Activated CD4-positive, alpha-beta memory T cell treated with anti-CD3 and anti-CD28 coated beads, Interleukin-2, amount 10 ng/mL, durations not matched to agents 7 days and 5 days (primary cell): Measurements from ENCODE around the gene ROR2. TPM values are rescaled to one million over a fixed set of nuclear protein-coding genes. Genes with fewer than 3 reads are reported as not detected.

Source experiments
- CTCF ChIA-PET: fragments of 350-600 bp; sonication (Branson Sonifier 250); formaldehyde crosslinking; loops from one replicate; lab custom pipeline; 2021; ENCODE audit warnings: antibody characterized with exemption, inconsistent platforms; lab: Charles Lee
- POLR2A ChIA-PET: fragments of 350-600 bp; sonication (Branson Sonifier 250); formaldehyde crosslinking; loops from one replicate; lab custom pipeline; 2021; ENCODE audit warnings: antibody characterized with exemption; lab: Charles Lee
- DNase-seq: peaks from one replicate; pipeline ENCODE4 v3.0.0-alpha.2; 2020
- H3K27ac Mint-ChIP-seq: one replicate; pipeline ENCODE4 v1.8.0; 2021; ENCODE audit warnings: mild to moderate bottlenecking, mixed read lengths
- H3K27me3 Mint-ChIP-seq: one replicate; pipeline ENCODE4 v1.8.0; 2021; ENCODE audit warnings: mixed read lengths
- H3K36me3 Mint-ChIP-seq: one replicate; pipeline ENCODE4 v1.8.0; 2021; ENCODE audit warnings: low read depth, mixed read lengths
- H3K4me1 Mint-ChIP-seq: one replicate; pipeline ENCODE4 v1.8.0; 2021; ENCODE audit warnings: mixed read lengths
- H3K4me3 Mint-ChIP-seq: one replicate; pipeline ENCODE4 v1.8.0; 2021; ENCODE audit warnings: mild to moderate bottlenecking, mixed read lengths
- H3K9me3 Mint-ChIP-seq: one replicate; pipeline ENCODE4 v1.8.0; 2021; ENCODE audit warnings: mixed read lengths
- total RNA-seq, 2 experiments: library from RNA; stranded (reverse); gene quantifications; one replicate each; pipeline ENCODE4 v1.2.3, GENCODE V29; 2021

ROR2 gene
- total RNA-seq, 2 experiments from 2014 or later: 2.1 TPM

DNA sequence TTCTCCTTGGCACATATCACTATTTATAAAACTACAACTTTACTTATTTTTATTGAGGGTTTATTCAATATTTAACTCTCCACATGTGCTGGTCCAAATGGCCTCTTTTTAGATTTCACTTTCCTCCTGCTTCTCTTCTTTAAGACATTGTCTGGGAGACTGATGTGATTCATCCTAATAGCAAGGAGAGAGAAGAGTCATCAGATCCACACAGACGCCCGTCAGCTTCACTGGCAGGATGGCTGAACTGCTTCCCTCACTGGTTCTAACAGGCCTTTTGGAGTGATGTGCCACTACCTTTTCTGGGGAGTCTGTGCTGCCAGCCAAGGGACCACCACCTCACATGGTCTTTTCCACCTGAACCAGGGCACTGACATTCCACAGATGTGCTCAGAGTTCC lies 16.5 kb upstream of the ROR2 start:
- CTCF ChIA-PET: no interaction called here
- POLR2A ChIA-PET: no interaction called here
- Mint-ChIP-seq H3K27me3 (peaks cover 32% of the 10 kb centered on the region), H3K4me1 (no peaks in the 10 kb centered on the region), H3K9me3 (no peaks in the 10 kb centered on the region), H3K27ac (no peak overlapping the region), H3K4me3 (no peak overlapping the region), H3K36me3 (no peaks in the 10 kb centered on the region)
- no peak for DNase-seq

DNA sequence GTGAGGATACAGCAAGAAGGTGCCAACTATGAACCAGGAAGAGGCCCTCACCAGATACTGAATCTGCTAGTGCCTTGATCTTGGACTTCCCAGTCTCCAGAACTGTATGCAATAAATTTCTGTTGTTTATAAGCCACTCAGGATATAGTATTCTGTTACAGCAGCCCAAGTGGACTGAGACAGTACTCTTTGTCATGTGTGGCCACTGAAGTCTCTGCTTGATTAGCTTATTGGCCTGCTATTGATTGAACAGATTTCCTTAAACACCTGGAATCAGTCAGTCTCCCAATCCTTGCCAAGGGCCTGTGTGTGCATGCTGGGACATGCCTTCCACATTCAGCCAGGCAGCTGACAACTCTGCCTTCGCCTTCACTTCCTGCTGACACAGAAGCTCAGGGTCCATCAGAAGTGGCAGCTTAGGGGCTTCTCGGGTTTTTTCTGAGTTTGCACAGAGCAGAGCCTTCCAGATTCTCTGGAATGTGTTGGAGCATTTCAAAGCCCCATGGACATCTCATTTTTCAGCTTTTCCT lies 13.7 kb upstream of the ROR2 start:
- no peak for DNase-seq
- H3K4me3 Mint-ChIP-seq: no peak overlapping the region
- no peaks in the 10 kb centered on the region for H3K36me3 Mint-ChIP-seq
- H3K27ac Mint-ChIP-seq: no peak overlapping the region
- H3K9me3 Mint-ChIP-seq: peaks cover 2% of the 10 kb centered on the region
- CTCF ChIA-PET: interaction anchor here (0.8 to 1.7 kb wide), 3 partner anchors 8 to 13 kb away, joined by 3 to 8 read pairs (median 4); partner anchors contain the start of gene ROR2
- POLR2A ChIA-PET: no interaction called here
- peaks cover 25% of the 10 kb centered on the region for H3K27me3 Mint-ChIP-seq
- no peaks in the 10 kb centered on the region for H3K4me1 Mint-ChIP-seq

DNA sequence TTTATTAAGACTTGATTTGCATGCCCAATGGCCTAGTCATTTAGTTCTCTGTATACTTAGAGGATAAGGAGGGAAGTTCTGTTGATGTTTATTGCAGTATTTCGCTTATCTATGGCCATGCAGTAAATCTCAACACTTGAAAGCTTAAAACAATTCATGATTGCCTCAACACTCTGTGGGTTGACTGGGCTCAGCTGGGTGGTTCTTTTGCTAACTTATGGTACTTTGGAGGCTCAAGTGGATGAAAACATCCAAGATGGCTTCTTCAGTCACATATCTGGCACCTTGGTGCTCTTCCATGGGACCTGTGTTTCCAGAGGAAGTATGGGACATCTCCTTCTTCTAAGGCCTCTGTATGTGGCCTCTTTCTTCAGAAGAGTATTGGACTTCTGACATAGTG lies 10.3 kb upstream of the ROR2 start:
- Mint-ChIP-seq H3K27ac (no peak overlapping the region), H3K4me1 (no peaks in the 10 kb centered on the region), H3K27me3 (peaks cover 8% of the 10 kb centered on the region), H3K36me3 (no peaks in the 10 kb centered on the region), H3K4me3 (no peak overlapping the region), H3K9me3 (peaks cover 2% of the 10 kb centered on the region)
- ChIA-PET POLR2A (no interaction called here), CTCF (no interaction called here)
- no peak for DNase-seq

DNA sequence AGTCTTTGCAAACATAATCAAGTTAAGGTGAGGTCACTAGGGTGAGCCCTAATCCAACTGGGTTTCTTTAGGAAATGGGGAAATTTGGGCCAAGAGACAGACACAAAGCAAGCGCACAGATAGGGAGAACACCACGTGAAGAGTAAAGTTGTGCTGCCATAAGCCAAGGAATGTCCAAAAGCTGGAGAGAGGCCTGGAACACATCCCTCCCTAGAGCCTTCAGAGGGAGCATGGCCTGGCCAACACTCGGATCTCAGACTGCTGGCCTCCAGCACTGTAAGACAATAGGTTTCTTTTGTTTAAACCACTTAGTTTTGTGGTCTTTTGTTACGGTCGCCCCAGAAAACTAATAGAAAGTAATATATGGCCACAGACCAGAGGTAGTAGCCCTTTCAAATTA lies 8.1 kb upstream of the ROR2 start:
- POLR2A ChIA-PET: no interaction called here
- Mint-ChIP-seq H3K9me3 (peaks cover 2% of the 10 kb centered on the region), H3K27ac (no peak overlapping the region), H3K4me3 (no peak overlapping the region), H3K4me1 (peaks cover 4% of the 10 kb centered on the region), H3K36me3 (no peaks in the 10 kb centered on the region), H3K27me3 (peaks cover 19% of the 10 kb centered on the region)
- no peak for DNase-seq
- CTCF ChIA-PET: no interaction called here

DNA sequence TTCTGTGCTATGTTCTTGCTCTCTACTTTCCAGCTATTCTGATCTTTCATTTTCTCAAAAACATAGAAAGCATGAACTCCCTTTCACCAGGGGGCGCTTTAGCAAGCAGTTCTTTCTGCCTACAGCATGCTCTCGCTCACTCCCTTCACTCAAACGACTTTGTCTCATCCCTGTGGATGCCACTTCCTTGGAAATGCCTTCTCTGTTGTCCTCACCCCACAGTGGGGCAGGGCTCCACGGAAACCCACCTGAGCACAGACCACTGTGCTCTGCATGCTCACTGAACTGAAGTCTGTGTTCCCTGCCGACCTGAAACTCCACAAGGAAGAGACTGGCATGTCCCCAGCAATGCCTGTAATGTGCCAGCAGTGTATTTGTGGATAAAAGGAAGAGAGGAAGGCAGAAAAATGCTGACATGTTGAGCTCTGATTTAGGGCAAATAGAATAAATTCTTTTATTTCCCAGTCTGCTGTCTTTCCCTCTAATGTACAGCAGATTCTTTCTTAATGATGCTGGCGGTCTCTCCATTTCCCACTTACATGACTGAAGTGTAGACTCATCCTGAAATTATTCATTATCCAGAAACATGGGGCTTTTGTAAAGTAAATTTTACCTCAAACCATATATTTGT lies 4.9 kb upstream of the ROR2 start:
- H3K27ac Mint-ChIP-seq: no peak overlapping the region
- H3K27me3 Mint-ChIP-seq: peaks cover 45% of the 10 kb centered on the region
- H3K9me3 Mint-ChIP-seq: no peaks in the 10 kb centered on the region
- H3K4me1 Mint-ChIP-seq: peaks cover 14% of the 10 kb centered on the region
- H3K4me3 Mint-ChIP-seq: no peak overlapping the region
- CTCF ChIA-PET: interaction anchor here (0.8 to 3.3 kb wide), 15 partner anchors 9 to 197 kb away, joined by 3 to 23 read pairs (median 4); no protein-coding TSS in a partner anchor
- POLR2A ChIA-PET: no interaction called here
- no peaks in the 10 kb centered on the region for H3K36me3 Mint-ChIP-seq
- DNase-seq: peak; percentile 47

DNA sequence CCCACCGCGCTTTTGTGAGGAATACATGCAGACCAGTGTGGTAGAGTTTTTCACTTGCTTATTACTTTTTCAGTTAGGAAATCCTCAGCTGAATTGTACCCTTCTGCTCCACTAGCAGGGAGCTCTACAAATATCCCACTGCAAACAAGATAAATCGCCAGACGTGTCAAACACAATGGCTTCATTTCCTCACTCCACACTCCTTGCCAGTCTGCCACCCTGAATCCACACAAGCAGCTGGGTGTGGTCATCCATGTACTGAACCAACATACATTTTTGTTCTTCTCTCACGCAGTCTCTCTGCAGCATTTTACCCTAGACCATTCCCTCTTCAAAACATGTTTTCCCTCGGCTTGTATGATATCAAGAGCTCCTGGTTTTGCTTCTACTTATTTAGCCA lies 3.7 kb upstream of the ROR2 start:
- no peak overlapping the region for H3K4me3 Mint-ChIP-seq
- peaks cover 46% of the 10 kb centered on the region for H3K27me3 Mint-ChIP-seq
- DNase-seq: no peak
- H3K27ac Mint-ChIP-seq: no peak overlapping the region
- H3K4me1 Mint-ChIP-seq: peaks cover 14% of the 10 kb centered on the region
- ChIA-PET CTCF (interaction anchor here (0.7 to 3.3 kb wide), 10 partner anchors 15 to 196 kb away, joined by 3 to 23 read pairs (median 4); no protein-coding TSS in a partner anchor), POLR2A (interaction anchor here (0.7 kb wide), 1 partner anchor 175 kb away, joined by 3 read pairs; no protein-coding TSS in a partner anchor)
- H3K36me3 Mint-ChIP-seq: no peaks in the 10 kb centered on the region
- no peaks in the 10 kb centered on the region for H3K9me3 Mint-ChIP-seq

DNA sequence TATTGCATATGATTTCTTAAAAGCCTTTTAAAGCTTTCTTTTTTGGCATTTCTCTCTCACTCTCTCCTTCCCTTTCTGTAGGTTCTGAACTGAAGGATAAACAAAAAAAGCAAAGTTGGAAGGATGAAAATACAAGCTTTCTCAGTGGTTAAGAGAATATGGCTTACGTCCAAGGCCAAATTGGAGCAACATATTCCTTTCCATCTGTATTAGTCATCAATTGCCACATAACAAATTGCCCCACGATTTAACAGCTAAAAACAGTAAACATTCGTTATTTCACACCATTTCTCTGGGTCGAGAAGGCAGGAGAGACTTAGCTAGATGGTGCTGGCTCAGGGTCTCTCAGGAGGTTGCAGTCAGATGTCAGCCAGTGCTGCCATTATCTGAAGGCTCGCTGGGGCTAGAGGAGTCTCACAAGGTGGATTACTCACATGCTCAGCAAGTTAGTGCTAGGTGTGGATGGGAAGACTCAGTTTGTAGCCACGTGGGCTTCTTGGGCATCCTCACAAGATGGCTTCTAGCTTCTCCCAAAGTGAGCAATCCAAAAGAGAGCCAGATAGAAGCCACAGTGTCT lies 2.0 kb upstream of the ROR2 start:
- Mint-ChIP-seq H3K9me3 (no peaks in the 10 kb centered on the region), H3K4me1 (peaks cover 16% of the 10 kb centered on the region), H3K27ac (no peak overlapping the region), H3K4me3 (no peak overlapping the region), H3K36me3 (no peaks in the 10 kb centered on the region), H3K27me3 (peaks cover 59% of the 10 kb centered on the region)
- ChIA-PET POLR2A (interaction anchor here (0.5 to 1.3 kb wide), 3 partner anchors 46 to 1434 kb away, joined by 3 read pairs; no protein-coding TSS in a partner anchor), CTCF (interaction anchor here (1.0 to 2.9 kb wide), 6 partner anchors 12 to 194 kb away, joined by 3 to 8 read pairs (median 3); no protein-coding TSS in a partner anchor)
- no peak for DNase-seq

DNA sequence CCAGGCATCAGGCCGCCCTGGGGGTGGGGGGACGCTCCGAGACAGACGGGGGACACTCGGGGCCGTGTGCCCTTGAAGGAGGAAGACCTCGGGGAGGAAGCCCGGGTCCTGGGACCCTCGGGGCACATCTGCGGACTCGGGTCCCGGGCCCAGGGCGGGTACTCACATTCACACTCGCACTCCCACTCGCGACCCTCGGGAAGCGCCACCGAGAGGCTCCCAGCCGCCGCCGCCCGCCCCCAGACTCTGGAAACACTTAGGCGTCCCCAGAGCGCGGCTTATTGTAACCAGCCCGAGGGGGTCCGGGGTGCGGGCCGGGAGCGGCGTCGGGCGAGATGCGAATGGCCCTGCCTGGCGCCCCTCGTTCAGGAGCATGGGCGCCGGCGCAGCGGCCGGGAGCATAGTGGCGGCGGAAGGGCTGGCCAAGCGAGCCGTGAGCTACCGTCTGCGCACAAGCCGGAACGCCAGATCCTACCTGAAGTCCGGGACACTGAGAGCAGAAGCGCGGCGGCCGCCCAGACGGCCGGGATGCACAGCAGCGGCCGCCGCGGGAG lies 559 bp downstream of the ROR2 start:
- Mint-ChIP-seq H3K4me3 (peak overlapping the region; percentile 36), H3K27ac (no peak overlapping the region), H3K9me3 (no peaks in the 10 kb centered on the region), H3K4me1 (peaks cover 12% of the 10 kb centered on the region), H3K36me3 (no peaks in the 10 kb centered on the region), H3K27me3 (peaks cover 75% of the 10 kb centered on the region)
- POLR2A ChIA-PET: no interaction called here
- no peak for DNase-seq
- CTCF ChIA-PET: interaction anchor here (0.9 to 3.0 kb wide), 21 partner anchors 13 to 190 kb away, joined by 3 to 21 read pairs (median 4); no protein-coding TSS in a partner anchor

DNA sequence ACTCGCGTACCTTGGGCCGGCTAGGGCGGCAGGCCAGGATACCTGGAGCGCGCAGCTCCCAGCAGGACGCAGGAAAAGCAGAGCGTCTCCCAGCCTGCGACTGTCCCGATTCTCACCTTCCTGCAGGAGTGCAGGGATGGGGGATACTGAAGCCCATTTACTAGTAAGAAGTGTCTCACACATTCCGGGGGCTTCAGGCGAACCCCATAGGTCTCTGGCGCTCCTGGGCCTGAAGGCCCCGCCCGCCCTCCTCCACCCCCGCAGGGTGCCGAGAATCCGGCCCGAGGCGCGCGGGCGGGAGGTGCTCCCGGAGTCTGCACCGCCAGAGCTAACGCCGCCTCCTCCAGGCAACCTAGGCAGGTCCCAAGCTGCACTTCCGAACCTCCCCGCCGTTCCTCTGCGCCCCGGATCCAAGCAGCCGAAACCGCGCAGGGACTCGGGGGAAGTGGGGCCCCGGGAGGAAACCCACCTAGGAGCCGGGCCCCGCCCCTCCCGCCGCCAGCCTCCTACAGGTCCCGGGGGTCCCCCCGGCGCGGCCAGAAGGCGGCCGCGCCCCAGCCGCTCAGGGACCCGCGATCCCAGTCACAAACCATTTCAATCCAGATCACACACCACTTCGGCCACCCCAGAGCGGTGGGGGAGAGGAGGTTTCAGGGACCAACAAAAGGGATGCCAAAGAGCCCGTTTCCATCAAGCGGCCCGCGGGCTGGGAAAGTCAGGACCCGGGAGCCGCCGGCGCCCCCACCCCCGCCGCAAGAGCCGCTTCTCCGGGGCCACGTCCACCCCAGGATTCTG lies 1.2 kb downstream of the ROR2 start:
- peak; percentile 50 for DNase-seq
- Mint-ChIP-seq H3K9me3 (no peaks in the 10 kb centered on the region), H3K27me3 (peaks cover 75% of the 10 kb centered on the region), H3K4me1 (peaks cover 11% of the 10 kb centered on the region), H3K36me3 (no peaks in the 10 kb centered on the region), H3K27ac (no peak overlapping the region), H3K4me3 (peak overlapping the region; percentile 21)
- ChIA-PET CTCF (interaction anchor here (0.9 to 3.0 kb wide), 10 partner anchors 12 to 172 kb away, joined by 3 to 21 read pairs (median 4); no protein-coding TSS in a partner anchor), POLR2A (no interaction called here)

DNA sequence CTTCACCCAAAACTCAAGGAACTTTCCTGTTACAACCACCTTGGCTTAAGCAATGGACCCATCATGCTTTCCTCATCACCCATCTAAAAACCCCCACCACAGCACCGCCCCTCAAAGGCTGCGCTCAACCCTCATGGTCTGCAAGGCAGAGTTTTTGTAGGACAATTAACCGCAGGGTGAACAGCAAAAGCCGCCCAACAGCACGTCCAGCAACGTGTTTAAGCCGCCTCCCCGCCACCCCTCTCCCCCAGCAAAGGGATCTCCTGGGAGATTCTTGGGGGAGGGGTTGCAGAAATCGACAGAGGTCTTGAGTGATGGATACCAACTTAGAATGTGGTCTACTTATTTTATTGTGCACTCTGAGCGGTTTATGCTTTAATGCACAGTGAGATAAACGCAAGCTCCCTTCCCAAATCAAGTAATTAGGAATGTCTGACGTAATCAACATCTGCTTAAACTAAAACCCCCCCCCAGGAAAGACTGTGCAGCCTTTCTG lies 1.9 kb downstream of the ROR2 start:
- CTCF ChIA-PET: interaction anchor here (1.0 to 3.0 kb wide), 3 partner anchors 114 to 172 kb away, joined by 3 to 21 read pairs (median 4); no protein-coding TSS in a partner anchor
- Mint-ChIP-seq H3K27ac (no peak overlapping the region), H3K4me3 (no peak overlapping the region), H3K36me3 (no peaks in the 10 kb centered on the region), H3K27me3 (peaks cover 76% of the 10 kb centered on the region), H3K4me1 (peaks cover 13% of the 10 kb centered on the region), H3K9me3 (no peaks in the 10 kb centered on the region)
- no peak for DNase-seq
- POLR2A ChIA-PET: no interaction called here

DNA sequence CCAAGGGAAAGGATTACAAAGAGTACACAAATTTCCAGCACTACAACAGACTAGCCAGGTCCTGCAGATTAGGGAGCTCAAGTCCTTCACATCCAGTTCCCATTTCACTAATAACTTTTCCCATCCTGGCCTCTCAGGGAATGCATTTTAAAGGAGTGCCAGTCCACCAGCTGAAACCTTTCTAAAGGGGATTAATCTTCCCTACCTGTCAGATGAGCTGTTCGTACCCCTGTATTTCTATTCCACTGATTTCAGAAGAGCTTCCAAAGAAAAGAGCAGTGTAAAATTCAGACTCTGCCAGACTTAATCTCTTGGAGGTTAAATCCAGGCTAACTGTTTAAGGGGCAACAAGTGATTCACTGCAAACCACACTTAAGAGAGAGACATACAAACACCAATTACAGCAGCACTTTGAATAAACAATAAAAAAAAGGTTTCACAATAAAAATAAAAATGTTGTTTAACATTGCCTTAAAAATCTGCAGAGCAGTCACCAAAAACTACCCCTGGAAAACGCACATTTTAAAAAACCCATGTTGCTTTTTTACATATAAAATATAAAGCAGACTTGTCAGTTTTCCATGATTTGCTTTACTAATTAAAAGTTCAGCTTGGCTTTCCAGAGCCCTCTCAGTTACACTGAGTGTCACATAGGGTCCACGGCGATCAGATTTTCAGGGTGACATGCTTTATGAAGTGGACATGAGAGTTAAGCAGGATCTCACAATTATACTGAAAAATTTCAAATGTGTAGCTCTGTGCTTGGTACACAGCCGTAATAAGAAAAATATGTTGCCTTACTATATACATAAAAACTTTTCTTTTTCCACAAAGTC lies 3.2 kb downstream of the ROR2 start:
- Mint-ChIP-seq H3K27ac (no peak overlapping the region), H3K4me3 (no peak overlapping the region), H3K36me3 (no peaks in the 10 kb centered on the region), H3K27me3 (peaks cover 69% of the 10 kb centered on the region), H3K4me1 (peaks cover 16% of the 10 kb centered on the region), H3K9me3 (no peaks in the 10 kb centered on the region)
- no peak for DNase-seq
- CTCF ChIA-PET: interaction anchor here (3.6 kb wide), 1 partner anchor 9 kb away, joined by 22 read pairs; no protein-coding TSS in a partner anchor
- POLR2A ChIA-PET: no interaction called here
